ENCODE results near the gene RBP4. TPM values are rescaled to one million over a fixed set of nuclear protein-coding genes. Genes with fewer than 3 reads are reported as not detected.

Gene RBP4
- polyA plus RNA-seq, 4 donors = 1.6 to 111 (median 14.0) TPM

DNA sequence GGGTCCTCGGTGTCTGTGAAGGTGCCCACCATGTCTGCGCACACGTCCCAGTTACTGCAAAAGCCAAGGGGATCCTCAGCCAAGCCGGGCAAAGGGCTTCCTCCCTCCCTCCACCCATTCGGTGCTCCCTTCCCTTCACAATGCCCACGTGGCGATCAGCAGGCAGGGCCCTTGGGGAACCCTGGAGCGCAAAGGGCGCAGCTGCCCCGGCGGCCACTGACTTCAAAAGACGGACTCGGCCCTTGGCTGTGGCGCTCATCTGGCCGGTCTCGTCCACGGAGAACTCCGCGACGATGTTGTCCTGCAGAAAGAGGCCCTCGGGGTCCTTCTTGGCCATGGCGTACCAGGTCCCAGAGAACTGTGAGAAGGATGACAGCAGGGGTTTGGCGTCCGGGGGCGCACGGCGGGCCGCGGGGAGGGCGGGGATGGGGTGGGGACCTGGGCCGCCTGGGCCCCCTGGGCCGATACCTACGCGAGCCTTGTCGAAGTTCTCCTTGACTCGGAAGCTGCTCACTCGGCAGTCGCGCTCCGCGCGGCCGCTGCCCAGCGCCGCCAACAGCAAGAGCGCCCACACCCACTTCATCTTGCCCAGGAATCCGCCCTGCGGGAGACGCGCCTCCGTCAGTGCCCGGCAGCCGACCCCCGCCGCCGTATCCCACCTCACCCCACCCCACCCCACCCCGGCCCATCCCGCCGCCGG is 439 bp downstream of the RBP4 start:
- Histone ChIP-seq H3K36me3 (ENCODE audit: control insufficient read depth in 3 of 3, insufficient read depth in 2 of 3, low read depth in 1 of 3, low read length in 3 of 3) (peaks cover 0 to under 1% (median 0%) of the 10 kb centered on the region in 3 donors), H3K4me1 (ENCODE audit: control insufficient read depth in 3 of 3, insufficient read depth in 2 of 3, low read depth in 1 of 3, low read length in 2 of 3) (no peaks in the 10 kb centered on the region), H3K4me3 (ENCODE audit: low read depth in 1 of 3, low read length in 3 of 3) (peak overlapping the region; percentile 3 to 35 (median 24)), H3K9me3 (ENCODE audit: control insufficient read depth in 2 of 2, insufficient read depth in 1 of 2, low read depth in 1 of 2, low read length in 1 of 2) (no peaks in the 10 kb centered on the region), H3K27me3 (ENCODE audit: control insufficient read depth in 3 of 3, insufficient read depth in 3 of 3, low read length in 3 of 3) (peaks cover 3 to 38% (median 7%) of the 10 kb centered on the region in 3 donors), H3K27ac (ENCODE audit: low read depth in 1 of 3, low read length in 2 of 3) (no peak overlapping the region)
- peak; percentile 10 to 74 for DNase-seq
- WGBS, 3 donors = 10 to 14% (median 12%) methylated on average over 47 to 60 of the region's 60 CpGs
- FAIRE-seq = no peak

DNA sequence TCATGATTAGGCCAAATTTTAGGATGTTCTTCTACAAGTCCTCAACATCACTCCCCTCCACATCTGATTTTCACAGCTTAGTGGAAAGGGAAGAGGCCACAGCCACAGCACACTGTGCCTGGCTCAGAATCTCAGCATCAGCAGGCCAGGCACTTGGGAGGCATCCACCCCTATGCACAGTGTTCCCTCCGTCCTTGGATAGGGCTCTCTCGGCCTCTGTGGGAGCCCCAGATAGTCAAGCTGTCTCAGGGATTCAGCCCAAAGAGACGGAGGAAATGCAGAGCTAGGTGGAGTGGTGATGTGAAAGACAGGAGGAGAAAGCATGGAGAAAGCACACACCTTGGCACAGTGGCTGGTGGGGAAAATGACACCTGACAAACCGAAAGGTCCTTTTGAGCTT is 1.3 kb downstream of the RBP4 start:
- peaks cover 3 to 36% (median 7%) of the 10 kb centered on the region in 3 donors for H3K27me3 ChIP-seq (ENCODE audit: control insufficient read depth in 3 of 3, insufficient read depth in 3 of 3, low read length in 3 of 3)
- no peak for FAIRE-seq
- WGBS, 3 donors = 86 to 91% (median 88%) methylated on average over 4 of the region's 4 CpGs
- no peaks in the 10 kb centered on the region for H3K4me1 ChIP-seq (ENCODE audit: control insufficient read depth in 3 of 3, insufficient read depth in 2 of 3, low read depth in 1 of 3, low read length in 2 of 3)
- peaks cover 0 to 2% (median 0%) of the 10 kb centered on the region in 3 donors for H3K36me3 ChIP-seq (ENCODE audit: control insufficient read depth in 3 of 3, insufficient read depth in 2 of 3, low read depth in 1 of 3, low read length in 3 of 3)
- H3K9me3 ChIP-seq (ENCODE audit: control insufficient read depth in 2 of 2, insufficient read depth in 1 of 2, low read depth in 1 of 2, low read length in 1 of 2) = no peaks in the 10 kb centered on the region
- H3K4me3 ChIP-seq (ENCODE audit: low read depth in 1 of 3, low read length in 3 of 3) = no peak overlapping the region
- H3K27ac ChIP-seq (ENCODE audit: low read depth in 1 of 3, low read length in 2 of 3) = no peak overlapping the region
- no peak for DNase-seq

DNA sequence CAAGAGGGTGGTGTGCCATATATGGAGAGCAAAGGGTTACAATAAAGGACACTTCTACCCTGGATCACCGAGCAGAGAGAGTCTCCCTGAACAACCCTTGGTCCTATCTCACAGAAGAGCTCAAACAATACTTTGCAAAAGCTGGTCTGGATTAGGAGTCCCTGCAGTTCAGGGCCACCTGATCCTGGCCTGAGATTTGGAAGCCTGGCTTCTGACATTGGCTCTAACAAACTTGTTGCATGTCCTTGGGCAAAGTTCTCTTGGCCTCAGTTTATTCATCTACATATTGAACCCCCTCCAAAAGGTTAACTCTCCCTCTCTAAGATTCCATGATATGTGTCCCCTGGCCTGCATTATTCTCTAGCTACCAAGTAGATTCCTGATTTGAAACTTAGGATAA is 1.7 kb downstream of the RBP4 start:
- DNase-seq (no peak), FAIRE-seq (no peak)
- H3K27ac ChIP-seq (ENCODE audit: low read depth in 1 of 3, low read length in 2 of 3) = no peak overlapping the region
- no peaks in the 10 kb centered on the region for H3K9me3 ChIP-seq (ENCODE audit: control insufficient read depth in 2 of 2, insufficient read depth in 1 of 2, low read depth in 1 of 2, low read length in 1 of 2)
- H3K27me3 ChIP-seq (ENCODE audit: control insufficient read depth in 3 of 3, insufficient read depth in 3 of 3, low read length in 3 of 3) = peaks cover 3 to 36% (median 7%) of the 10 kb centered on the region in 3 donors
- H3K4me3 ChIP-seq (ENCODE audit: low read depth in 1 of 3, low read length in 3 of 3) = no peak overlapping the region
- 38 to 59% (median 38%) methylated on average over 1 of the region's 1 CpG for WGBS, 3 donors
- no peaks in the 10 kb centered on the region for H3K4me1 ChIP-seq (ENCODE audit: control insufficient read depth in 3 of 3, insufficient read depth in 2 of 3, low read depth in 1 of 3, low read length in 2 of 3)
- H3K36me3 ChIP-seq (ENCODE audit: control insufficient read depth in 3 of 3, insufficient read depth in 2 of 3, low read depth in 1 of 3, low read length in 3 of 3) = peaks cover 0 to 2% (median 0%) of the 10 kb centered on the region in 3 donors

DNA sequence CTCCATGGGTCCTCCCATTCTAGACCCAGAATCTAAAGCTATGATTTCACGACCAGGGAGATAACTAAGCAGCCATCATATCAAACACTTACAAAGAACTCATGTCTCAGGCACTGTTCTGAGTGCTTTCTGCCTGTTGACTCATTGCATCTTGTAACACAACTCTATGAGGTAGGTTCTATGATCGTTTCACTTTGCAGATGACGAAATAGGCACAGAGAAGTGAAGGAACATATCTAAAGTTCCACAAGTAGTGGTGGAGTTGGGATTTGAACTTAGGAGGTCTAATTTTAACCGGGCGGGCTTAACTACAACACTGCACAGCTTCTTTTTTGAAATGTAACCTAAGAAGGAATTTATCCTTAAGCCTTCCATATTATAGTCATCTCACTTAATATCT is 2.9 kb downstream of the RBP4 start:
- 84 to 90% (median 86%) methylated on average over 5 of the region's 5 CpGs for WGBS, 3 donors
- Histone ChIP-seq H3K9me3 (ENCODE audit: control insufficient read depth in 2 of 2, insufficient read depth in 1 of 2, low read depth in 1 of 2, low read length in 1 of 2) (no peaks in the 10 kb centered on the region), H3K36me3 (ENCODE audit: control insufficient read depth in 3 of 3, insufficient read depth in 2 of 3, low read depth in 1 of 3, low read length in 3 of 3) (peaks cover 0 to 2% (median 0%) of the 10 kb centered on the region in 3 donors), H3K4me1 (ENCODE audit: control insufficient read depth in 3 of 3, insufficient read depth in 2 of 3, low read depth in 1 of 3, low read length in 2 of 3) (no peaks in the 10 kb centered on the region), H3K4me3 (ENCODE audit: low read depth in 1 of 3, low read length in 3 of 3) (no peak overlapping the region), H3K27me3 (ENCODE audit: control insufficient read depth in 3 of 3, insufficient read depth in 3 of 3, low read length in 3 of 3) (peaks cover 3 to 29% (median 7%) of the 10 kb centered on the region in 3 donors), H3K27ac (ENCODE audit: low read depth in 1 of 3, low read length in 2 of 3) (no peak overlapping the region)
- FAIRE-seq = no peak
- no peak for DNase-seq

DNA sequence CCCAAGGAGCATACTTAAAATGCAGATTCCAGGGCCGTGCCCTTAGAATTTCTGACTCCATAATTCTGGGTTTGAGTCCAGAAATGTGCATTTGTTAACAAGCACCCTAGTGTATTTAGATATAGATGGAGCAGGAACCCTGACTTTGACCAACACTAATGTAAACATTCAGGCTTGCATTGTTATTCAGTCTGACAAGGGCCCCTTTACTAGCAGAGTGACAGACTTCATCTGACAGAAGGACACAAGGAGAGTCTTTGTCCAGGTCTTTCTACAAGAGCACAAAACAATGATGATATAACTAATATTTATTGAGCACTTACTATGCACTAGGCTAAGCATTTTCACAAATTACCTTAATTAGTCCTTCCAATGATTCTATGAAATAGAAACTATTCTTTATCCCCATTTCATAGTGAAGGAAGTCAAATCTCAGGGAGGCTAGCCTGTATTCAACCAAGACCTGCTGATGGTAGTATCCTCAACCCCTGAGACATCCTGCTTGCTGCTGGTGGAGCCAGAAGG is 3.9 kb downstream of the RBP4 start:
- Histone ChIP-seq H3K36me3 (ENCODE audit: control insufficient read depth in 3 of 3, insufficient read depth in 2 of 3, low read depth in 1 of 3, low read length in 3 of 3) (peaks cover 0 to 2% (median 0%) of the 10 kb centered on the region in 3 donors), H3K4me3 (ENCODE audit: low read depth in 1 of 3, low read length in 3 of 3) (no peak overlapping the region), H3K27ac (ENCODE audit: low read depth in 1 of 3, low read length in 2 of 3) (no peak overlapping the region), H3K27me3 (ENCODE audit: control insufficient read depth in 3 of 3, insufficient read depth in 3 of 3, low read length in 3 of 3) (peaks cover 3 to 20% (median 5%) of the 10 kb centered on the region in 3 donors), H3K4me1 (ENCODE audit: control insufficient read depth in 3 of 3, insufficient read depth in 2 of 3, low read depth in 1 of 3, low read length in 2 of 3) (peaks cover 0 to 2% (median under 1%) of the 10 kb centered on the region in 3 donors), H3K9me3 (ENCODE audit: control insufficient read depth in 2 of 2, insufficient read depth in 1 of 2, low read depth in 1 of 2, low read length in 1 of 2) (no peaks in the 10 kb centered on the region)
- no peak for DNase-seq
- 87 to 100% (median 88%) methylated on average over 1 of the region's 1 CpG for WGBS, 3 donors
- no peak for FAIRE-seq

DNA sequence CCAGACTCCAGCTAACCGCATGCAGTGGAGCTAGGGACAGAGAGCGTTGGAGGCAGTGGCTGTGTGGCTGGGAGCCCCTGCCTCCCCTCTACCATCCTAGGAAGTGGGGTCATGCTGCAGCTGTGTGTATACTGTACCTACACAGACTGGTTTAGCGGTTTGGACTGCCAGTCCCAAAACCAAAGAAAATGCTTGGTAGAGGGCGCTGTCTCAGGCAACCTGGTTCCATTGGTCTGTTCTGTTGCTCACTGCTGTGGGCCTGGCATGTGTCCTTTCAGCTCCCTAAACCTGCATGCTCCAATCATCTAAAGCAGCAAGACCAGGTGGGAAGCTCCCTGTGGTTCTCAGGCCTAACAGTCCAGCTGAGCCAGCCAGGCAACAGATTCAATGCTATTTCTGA is 4.5 kb downstream of the RBP4 start:
- peaks cover 0 to 7% (median 2%) of the 10 kb centered on the region in 3 donors for H3K4me1 ChIP-seq (ENCODE audit: control insufficient read depth in 3 of 3, insufficient read depth in 2 of 3, low read depth in 1 of 3, low read length in 2 of 3)
- no peak overlapping the region for H3K27ac ChIP-seq (ENCODE audit: low read depth in 1 of 3, low read length in 2 of 3)
- H3K36me3 ChIP-seq (ENCODE audit: control insufficient read depth in 3 of 3, insufficient read depth in 2 of 3, low read depth in 1 of 3, low read length in 3 of 3) = peaks cover 0 to 2% (median 0%) of the 10 kb centered on the region in 3 donors
- H3K9me3 ChIP-seq (ENCODE audit: control insufficient read depth in 2 of 2, insufficient read depth in 1 of 2, low read depth in 1 of 2, low read length in 1 of 2) = no peaks in the 10 kb centered on the region
- 88 to 98% (median 90%) methylated on average over 4 of the region's 4 CpGs for WGBS, 3 donors
- H3K4me3 ChIP-seq (ENCODE audit: low read depth in 1 of 3, low read length in 3 of 3) = no peak overlapping the region
- FAIRE-seq (no peak), DNase-seq (no peak)
- peaks cover 3 to 15% (median 5%) of the 10 kb centered on the region in 3 donors for H3K27me3 ChIP-seq (ENCODE audit: control insufficient read depth in 3 of 3, insufficient read depth in 3 of 3, low read length in 3 of 3)

DNA sequence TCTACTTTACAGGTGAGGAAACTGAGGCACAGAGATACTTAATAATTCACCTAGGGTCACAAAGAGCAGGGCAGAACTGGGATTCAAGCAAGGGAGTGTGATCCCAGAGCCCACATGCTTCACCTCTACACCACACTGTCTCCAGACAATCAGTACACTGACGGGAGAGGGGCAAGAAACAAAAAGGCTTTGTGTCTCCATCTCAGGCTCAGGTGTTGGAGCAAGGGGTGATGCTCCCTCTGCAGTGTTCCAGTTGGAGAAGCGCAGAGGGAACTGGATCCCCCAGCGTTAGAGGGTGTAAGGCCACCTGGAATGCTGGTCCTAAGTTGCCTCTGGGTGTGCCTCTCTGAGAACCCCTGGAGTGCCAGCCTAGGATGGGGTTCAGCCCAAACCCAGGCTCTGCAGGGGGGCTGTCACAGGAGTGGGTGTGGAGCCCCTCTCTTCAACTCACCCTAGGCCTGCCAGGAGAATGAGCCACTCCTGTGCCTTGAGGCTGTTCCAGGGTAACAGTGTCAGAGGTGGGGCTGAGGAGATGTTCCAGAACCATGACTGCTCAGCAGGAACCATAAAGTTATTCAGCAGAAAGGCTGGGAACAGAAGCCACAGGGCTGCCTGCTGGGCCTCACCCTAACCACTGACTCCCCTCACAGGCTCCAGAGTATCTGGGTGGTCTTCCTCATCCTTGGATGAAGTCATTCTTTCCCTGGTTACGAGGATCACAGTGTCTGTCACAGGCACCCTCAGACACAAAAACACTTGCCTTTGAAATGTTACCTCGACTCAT is 5.5 kb downstream of the RBP4 start:
- no peak for DNase-seq
- H3K4me3 ChIP-seq (ENCODE audit: low read depth in 1 of 3, low read length in 3 of 3) = no peak overlapping the region
- peaks cover 0 to 8% (median 3%) of the 10 kb centered on the region in 3 donors for H3K27me3 ChIP-seq (ENCODE audit: control insufficient read depth in 3 of 3, insufficient read depth in 3 of 3, low read length in 3 of 3)
- no peak for FAIRE-seq
- H3K4me1 ChIP-seq (ENCODE audit: control insufficient read depth in 3 of 3, insufficient read depth in 2 of 3, low read depth in 1 of 3, low read length in 2 of 3) = peaks cover 2 to 17% (median 5%) of the 10 kb centered on the region in 3 donors
- H3K36me3 ChIP-seq (ENCODE audit: control insufficient read depth in 3 of 3, insufficient read depth in 2 of 3, low read depth in 1 of 3, low read length in 3 of 3) = peaks cover 0 to 2% (median 0%) of the 10 kb centered on the region in 3 donors
- H3K27ac ChIP-seq (ENCODE audit: low read depth in 1 of 3, low read length in 2 of 3) = no peak overlapping the region
- no peaks in the 10 kb centered on the region for H3K9me3 ChIP-seq (ENCODE audit: control insufficient read depth in 2 of 2, insufficient read depth in 1 of 2, low read depth in 1 of 2, low read length in 1 of 2)
- 74 to 92% (median 91%) methylated on average over 5 of the region's 5 CpGs for WGBS, 3 donors

DNA sequence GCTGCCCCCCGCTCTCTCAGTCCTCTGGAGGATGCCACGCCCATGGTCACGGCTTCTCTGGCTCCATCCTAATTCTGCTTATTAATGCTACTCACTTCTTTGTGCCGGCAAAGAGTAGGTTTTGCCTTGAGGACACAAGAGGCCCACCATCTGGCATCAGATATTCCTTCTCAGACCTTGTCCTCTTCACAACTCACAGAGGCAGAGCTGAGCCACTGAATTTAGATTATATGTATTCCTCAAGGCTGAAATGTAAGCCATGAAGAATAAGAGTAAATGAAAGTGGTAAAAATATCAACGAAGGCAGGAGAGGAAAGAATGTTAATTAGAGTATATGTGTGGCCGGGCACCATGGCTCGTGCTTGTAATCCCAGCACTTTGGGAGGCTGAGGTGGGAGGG is 6.5 kb downstream of the RBP4 start:
- peaks cover 2 to 18% (median 5%) of the 10 kb centered on the region in 3 donors for H3K4me1 ChIP-seq (ENCODE audit: control insufficient read depth in 3 of 3, insufficient read depth in 2 of 3, low read depth in 1 of 3, low read length in 2 of 3)
- no peak overlapping the region for H3K27ac ChIP-seq (ENCODE audit: low read depth in 1 of 3, low read length in 2 of 3)
- no peaks in the 10 kb centered on the region for H3K9me3 ChIP-seq (ENCODE audit: control insufficient read depth in 2 of 2, insufficient read depth in 1 of 2, low read depth in 1 of 2, low read length in 1 of 2)
- H3K36me3 ChIP-seq (ENCODE audit: control insufficient read depth in 3 of 3, insufficient read depth in 2 of 3, low read depth in 1 of 3, low read length in 3 of 3) = peaks cover 0 to 2% (median 0%) of the 10 kb centered on the region in 3 donors
- FAIRE-seq = no peak
- no peak overlapping the region for H3K4me3 ChIP-seq (ENCODE audit: low read depth in 1 of 3, low read length in 3 of 3)
- DNase-seq = no peak
- 78 to 85% (median 83%) methylated on average over 7 of the region's 7 CpGs for WGBS, 3 donors
- no peaks in the 10 kb centered on the region for H3K27me3 ChIP-seq (ENCODE audit: control insufficient read depth in 3 of 3, insufficient read depth in 3 of 3, low read length in 3 of 3)
